HG03095 (cell line): ENCODE measurements around the gene LY6G6F.
"Not testable (repeated sequence)": the region's sequence is repeated elsewhere in the genome, so short reads cannot be mapped to it uniquely, and the experiment has no call there.

ENCODE experiments used
- ATAC-seq: cut with Tn5 transposase; IDR thresholded peaks from one replicate; pipeline ENCODE4 v1.9.1; 2021; ENCODE audit warnings: moderate library complexity; ENCODE audit not compliant: unreplicated experiment

LY6G6F gene

GRCh38 chr6:31701666-31702404 is 4.8 kb upstream of the LY6G6F start:
- ATAC-seq: no peak

- ATAC-seq: no peak
Observed at GRCh38 chr6:31702405-31702818, 4.3 kb upstream of the LY6G6F start.

GRCh38 chr6:31702819-31703716 is 3.6 kb upstream of the LY6G6F start, which contains the start of gene ABHD16A:
ABHD16A (minus strand) TSS chr6:31703324; CDS start chr6:31703281, 43 bp downstream.
- peak; percentile 74 for ATAC-seq

- ATAC-seq: no peak
Observed at GRCh38 chr6:31705931-31706330, 735 bp upstream of the LY6G6F start.

- ATAC-seq: no peak
Observed at GRCh38 chr6:31707701-31708100, 1.0 kb downstream of the LY6G6F start.

- ATAC-seq: no peak
Observed at GRCh38 chr6:31708224-31708623, 1.6 kb downstream of the LY6G6F start.

GRCh38 chr6:31709157-31709556 is 2.5 kb downstream of the LY6G6F start:
- ATAC-seq: not testable (repeated sequence)

- no peak for ATAC-seq
Observed at GRCh38 chr6:31710523-31711219, 4.0 kb downstream of the LY6G6F start.

- ATAC-seq: no peak
Observed at GRCh38 chr6:31711233-31711632, 4.6 kb downstream of the LY6G6F start.

GRCh38 chr6:31712296-31712695 is 5.6 kb downstream of the LY6G6F start:
- no peak for ATAC-seq

- no peak for ATAC-seq
Observed at GRCh38 chr6:31713465-31713864, 6.8 kb downstream of the LY6G6F start.

GRCh38 chr6:31713991-31714684 is 7.5 kb downstream of the LY6G6F start:
- ATAC-seq: no peak

GRCh38 chr6:31715022-31715958 is 8.6 kb downstream of the LY6G6F start, which contains the start of gene LY6G6D:
LY6G6D (plus strand) TSS chr6:31715348; CDS start chr6:31715356, 8 bp downstream.
- ATAC-seq: no peak

- no peak for ATAC-seq
Observed at GRCh38 chr6:31717499-31718222, 11.0 kb downstream of the LY6G6F start.

- no peak for ATAC-seq
Observed at GRCh38 chr6:31718265-31718664, 11.6 kb downstream of the LY6G6F start.

- no peak for ATAC-seq
Observed at GRCh38 chr6:31719001-31719400, 12.3 kb downstream of the LY6G6F start.

- ATAC-seq: no peak
Observed at GRCh38 chr6:31720196-31720770, 13.6 kb downstream of the LY6G6F start.

- no peak for ATAC-seq
Observed at GRCh38 chr6:31721351-31722020, 14.8 kb downstream of the LY6G6F start, which contains the start of gene LY6G6C. LY6G6C (minus strand) TSS chr6:31721746; CDS start chr6:31721679, 67 bp downstream.
